IMR-90 (cell line): ENCODE results near the gene BCAS3. TPM values are rescaled to one million over a fixed set of nuclear protein-coding genes. Genes with fewer than 3 reads are reported as not detected.
"Not testable (repeated sequence)": the region's sequence is repeated elsewhere in the genome, so short reads cannot be mapped to it uniquely, and the experiment has no call there.

Experiments
- ATAC-seq: fragments of 200-7000 bp; cut with Tn5 transposase; 2 replicates; pipeline ENCODE4 v1.9.1; 2020; ENCODE audit warnings: low read depth, mild to moderate bottlenecking, moderate library complexity
- BruUV-seq: library from RNA; stranded (reverse); fragments of 400-500 nt; replicated peaks from 2 replicates; lab custom pipeline; 2021; lab: Mats Ljungman, UMichigan
- CTCF ChIA-PET: fragments of 300-600 bp; formaldehyde crosslinking; extraction: SDS; loops from one replicate; lab custom pipeline; 2021; ENCODE audit warnings: antibody characterized with exemption; lab: Yijun Ruan, JAX
- POLR2A ChIA-PET: fragments of 300-600 bp; sonication (Branson Sonifier 250); formaldehyde crosslinking; loops from one replicate; lab custom pipeline; 2022; ENCODE audit warnings: antibody characterized with exemption; ENCODE audit not compliant: unreplicated experiment; lab: Charles Lee
- DNase-seq: peaks from one replicate; pipeline ENCODE4 v3.0.0; 2013
- H2AFZ ChIP-seq: replicated peaks from 2 replicates; pipeline ENCODE3; 2013; ENCODE audit warnings: low read length, mild to moderate bottlenecking; ENCODE audit not compliant: poor library complexity
- H2AK5ac ChIP-seq: 2 replicates; pipeline ENCODE4 v1.6.1; 2013; ENCODE audit warnings: low read depth, low read length, inconsistent platforms
- H2AK9ac ChIP-seq: replicated peaks from 2 replicates; pipeline ENCODE3; 2013; ENCODE audit warnings: mild to moderate bottlenecking, low read depth, low read length, moderate library complexity; ENCODE audit not compliant: poor library complexity
- H2BK120ac ChIP-seq: 2 replicates; pipeline ENCODE4 v1.6.1; 2013; ENCODE audit warnings: low read depth, low read length, inconsistent platforms
- H2BK15ac ChIP-seq: 3 replicates; pipeline ENCODE4 v1.6.1; 2013; ENCODE audit warnings: low read depth, low read length, inconsistent platforms
- H2BK20ac ChIP-seq: 2 replicates; pipeline ENCODE4 v1.6.1; 2013; ENCODE audit warnings: low read depth, mild to moderate bottlenecking, inconsistent platforms, low read length, moderate library complexity
- H2BK5ac ChIP-seq: 2 replicates; pipeline ENCODE4 v1.6.1; 2013; ENCODE audit warnings: mild to moderate bottlenecking, low read depth, low read length, inconsistent platforms; ENCODE audit not compliant: poor library complexity, severe bottlenecking
- H3K14ac ChIP-seq: replicated peaks from 2 replicates; pipeline ENCODE4 v1.6.1; 2013; ENCODE audit warnings: low read depth, low read length, inconsistent platforms
- H3K18ac ChIP-seq: 2 replicates; pipeline ENCODE4 v1.6.1; 2013; ENCODE audit warnings: low read depth, low read length, control low read depth
- H3K23ac ChIP-seq: 2 replicates; pipeline ENCODE4 v1.6.1; 2013; ENCODE audit warnings: low read depth, low read length, inconsistent platforms
- H3K27ac ChIP-seq: 2 replicates; pipeline ENCODE4 v1.5.1; 2013; ENCODE audit warnings: mild to moderate bottlenecking, control low read depth, low read length; ENCODE audit not compliant: insufficient read depth
- H3K27me3 ChIP-seq: 2 replicates; pipeline ENCODE4 v1.6.1; 2013; ENCODE audit warnings: low read length; ENCODE audit not compliant: control insufficient read depth, insufficient read depth
- H3K36me3 ChIP-seq: 2 replicates; pipeline ENCODE4 v1.6.1; 2013; ENCODE audit warnings: low read length, mixed read lengths; ENCODE audit not compliant: control insufficient read depth, insufficient read depth
- H3K4ac ChIP-seq: 2 replicates; pipeline ENCODE4 v1.6.1; 2013; ENCODE audit warnings: low read depth, low read length, inconsistent platforms
- H3K4me1 ChIP-seq: 2 replicates; pipeline ENCODE4 v1.6.1; 2013; ENCODE audit warnings: low read length, mixed read lengths; ENCODE audit not compliant: control insufficient read depth, insufficient read depth
- H3K4me2 ChIP-seq: 2 replicates; pipeline ENCODE4 v1.6.1; 2013; ENCODE audit warnings: low read depth, mild to moderate bottlenecking, control low read depth, low read length, moderate library complexity
- H3K4me3 ChIP-seq: 2 replicates; pipeline ENCODE4 v1.5.1; 2013; ENCODE audit warnings: low read depth, mild to moderate bottlenecking, control low read depth, low read length, moderate library complexity; ENCODE audit not compliant: insufficient read depth
- H3K56ac ChIP-seq: 2 replicates; pipeline ENCODE4 v1.6.1; 2013; ENCODE audit warnings: low read length, inconsistent platforms; ENCODE audit not compliant: insufficient read depth; ENCODE audit errors: extremely low read depth
- H3K79me1 ChIP-seq, 2 experiments: 2 replicates each; pipeline ENCODE4 v1.6.1; 2013; ENCODE audit warnings: low read length in 2 of 2, inconsistent platforms in 1 of 2, low read depth in 1 of 2
- H3K9ac ChIP-seq: 2 replicates; pipeline ENCODE4 v1.6.1; 2013; ENCODE audit warnings: low read depth, low read length, control low read depth
- H3K9me1 ChIP-seq: 2 replicates; pipeline ENCODE4 v1.6.1; 2013; ENCODE audit warnings: low read length, inconsistent platforms; ENCODE audit not compliant: insufficient read depth
- H3K9me3 ChIP-seq: 2 replicates; pipeline ENCODE4 v1.6.1; 2013; ENCODE audit warnings: low read length; ENCODE audit not compliant: control insufficient read depth, insufficient read depth
- H4K20me1 ChIP-seq: 2 replicates; pipeline ENCODE4 v1.6.1; 2013; ENCODE audit warnings: low read length, inconsistent platforms; ENCODE audit not compliant: insufficient read depth
- H4K5ac ChIP-seq: 2 replicates; pipeline ENCODE4 v1.6.1; 2013; ENCODE audit warnings: mild to moderate bottlenecking, low read depth, low read length, control low read depth
- H4K8ac ChIP-seq, 2 experiments: 2 replicates each; pipeline ENCODE4 v1.6.1; 2013; ENCODE audit warnings: low read depth in 2 of 2, low read length in 2 of 2, control low read depth in 1 of 2, inconsistent platforms in 1 of 2
- H4K91ac ChIP-seq: 2 replicates; pipeline ENCODE4 v1.6.1; 2013; ENCODE audit warnings: low read depth, low read length, inconsistent platforms; ENCODE audit not compliant: insufficient read depth
- WGBS, 2 experiments: methylation state at CpG; one replicate each; pipeline versions ENCODE4 v1.1.5 to v1.1.7; 2013; ENCODE audit warnings: missing lambda C conversion rate in 2 of 2; ENCODE audit not compliant: insufficient read length in 1 of 2; ENCODE audit errors: extremely low coverage in 2 of 2; 5-methylcytosine and 5-hydroxymethylcytosine counted together
- dilution Hi-C: fragments of 300-500 bp; cut with HindIII; formaldehyde crosslinking; loops from one replicate; pipeline ENCODE4 v1.14.3; 2018; ENCODE audit warnings: low sequenced_read_pairs; ENCODE audit not compliant: unreplicated experiment
- in situ Hi-C: fragments of 300-500 bp; cut with MboI; formaldehyde crosslinking; loops from 3 replicates; pipeline ENCODE4 v1.14.3; 2019; ENCODE audit warnings: low sequenced_read_pairs, inconsistent platforms, mixed read lengths
- intact Hi-C: fragments of 100-400 bp; cut with micrococcal nuclease; formaldehyde crosslinking; loops from 2 replicates; pipeline ENCODE4 v1.10.0; 2022
- polyA plus RNA-seq, 3 experiments: library from polyadenylated mRNA; depleted of rRNA; stranded (reverse); fragments of >200 nt; gene quantifications; 2 replicates each; pipeline ENCODE4 v1.2.3, GENCODE V29; 2012; ENCODE audit warnings: low replicate concordance in 1 of 3
- total RNA-seq: library from RNA; depleted of rRNA; stranded (reverse); fragments of >200 nt; gene quantifications from 2 replicates; pipeline ENCODE4 v1.2.3, GENCODE V29; 2012

Gene BCAS3
- total and polyA plus RNA-seq, 2 of the 4 experiments (the other 2 are of a cell fraction), result 6.3 to 27.1 TPM

GRCh38 chr17:61441507-61441906, 763.9 kb downstream of the BCAS3 start:
- POLR2A ChIA-PET, result not testable (repeated sequence)

More at GRCh38 chr17:61441507-61441906, 763.9 kb downstream of the BCAS3 start:
- H3K56ac ChIP-seq, H3K9me3 ChIP-seq, H4K8ac ChIP-seq, H3K18ac ChIP-seq, H2AK9ac ChIP-seq, H2AFZ ChIP-seq, H2AK5ac ChIP-seq, H3K4ac ChIP-seq, H3K9me1 ChIP-seq, H4K91ac ChIP-seq, intact Hi-C loops, H2BK15ac ChIP-seq, H2BK5ac ChIP-seq, CTCF ChIA-PET, H3K23ac ChIP-seq, H3K4me3 ChIP-seq, BruUV-seq, H2BK120ac ChIP-seq, H2BK20ac ChIP-seq, H3K4me2 ChIP-seq, in situ Hi-C loops, H3K79me1 ChIP-seq, H3K4me1 ChIP-seq, dilution Hi-C loops, ATAC-seq, H4K5ac ChIP-seq, H3K14ac ChIP-seq, H3K9ac ChIP-seq, H3K27ac ChIP-seq, DNase-seq, H4K20me1 ChIP-seq, H3K36me3 ChIP-seq: not testable (repeated sequence)
- WGBS, 2 experiments, result no CpG with 5 or more reads among the region's 6 CpGs
- H3K27me3 ChIP-seq, result peaks cover 16% of the 10 kb centered on the region
